AG09319 (cell line): Measurements from ENCODE around the gene CLCF1.

Experiments used
- DNase-seq: peaks from one replicate; pipeline ENCODE4 v3.0.0-alpha.2; 2010; ENCODE audit warnings: low read depth; ENCODE audit errors: extremely low read depth
- CTCF ChIP-seq: IDR thresholded peaks from 2 replicates; pipeline ENCODE4 v1.5.1; 2011; ENCODE audit warnings: low read depth, mild to moderate bottlenecking, inconsistent platforms, low read length, moderate library complexity

CLCF1 gene

GRCh38 chr11:67401495-67402191 is 28.2 kb upstream of the CLCF1 start, which contains the start of gene PPP1CA:
Gene PPP1CA, minus strand, starts transcription at chr11:67401858. Its CDS starts 76 bp downstream, at chr11:67401782.
- peak; percentile 69 for DNase-seq
- no peak; the same call in none of the 2 replicates for TF ChIP-seq CTCF

- DNase-seq = no peak
- TF ChIP-seq CTCF = no peak
These were observed 27.6 kb upstream of the CLCF1 start for GRCh38 chr11:67400942-67401494.

- DNase-seq = no peak
- no peak for TF ChIP-seq CTCF
These were observed 27.0 kb upstream of the CLCF1 start for GRCh38 chr11:67400251-67400941.

GRCh38 chr11:67398661-67399563 is 25.5 kb upstream of the CLCF1 start:
- DNase-seq = no peak
- TF ChIP-seq CTCF = no peak

GRCh38 chr11:67397986-67398660 is 24.7 kb upstream of the CLCF1 start:
- no peak for TF ChIP-seq CTCF
- no peak for DNase-seq

GRCh38 chr11:67397536-67397935 is 24.1 kb upstream of the CLCF1 start:
- TF ChIP-seq CTCF = no peak
- no peak for DNase-seq
